HL-60/S4 treated with phorbol 12-myristate 13-acetate at 8.2 ng/mL for 4 days and 3 days (cell line): ENCODE measurements around the gene COQ10A.

ENCODE experiments used
- in situ Hi-C: fragments of 300-500 bp; cut with MboI; formaldehyde crosslinking; loops from 2 replicates; pipeline ENCODE4 v1.15.0; 2022; ENCODE audit warnings: low sequenced_read_pairs

Gene COQ10A

GRCh38 chr12:56311003-56311402 is 44.3 kb downstream of the COQ10A start:
- in situ Hi-C loops = no loop called here

GRCh38 chr12:56315249-56315621 is 48.5 kb downstream of the COQ10A start:
- in situ Hi-C loops = no loop called here

- in situ Hi-C loops = no loop called here
Observed at GRCh38 chr12:56315622-56316473, 49.1 kb downstream of the COQ10A start, which contains the start of gene CNPY2. Gene CNPY2 (minus strand): TSS chr12:56315988. CDS start chr12:56315217, 771 bp downstream.

- in situ Hi-C loops = no loop called here
Observed at GRCh38 chr12:56317675-56318074, 50.9 kb downstream of the COQ10A start.
